ENCODE measurements around the gene DENND6B. TPM values are rescaled to one million over a fixed set of nuclear protein-coding genes. Genes with fewer than 3 reads are reported as not detected.
A peak's percentile ranks its signal among the peaks of the same experiment; 100 is the strongest.

The DENND6B gene
- total RNA-seq, 6 experiments from 2014 or later, result 0.98 to 4.1 (median 1.9) TPM

- TF ChIP-seq, protein P1, sequence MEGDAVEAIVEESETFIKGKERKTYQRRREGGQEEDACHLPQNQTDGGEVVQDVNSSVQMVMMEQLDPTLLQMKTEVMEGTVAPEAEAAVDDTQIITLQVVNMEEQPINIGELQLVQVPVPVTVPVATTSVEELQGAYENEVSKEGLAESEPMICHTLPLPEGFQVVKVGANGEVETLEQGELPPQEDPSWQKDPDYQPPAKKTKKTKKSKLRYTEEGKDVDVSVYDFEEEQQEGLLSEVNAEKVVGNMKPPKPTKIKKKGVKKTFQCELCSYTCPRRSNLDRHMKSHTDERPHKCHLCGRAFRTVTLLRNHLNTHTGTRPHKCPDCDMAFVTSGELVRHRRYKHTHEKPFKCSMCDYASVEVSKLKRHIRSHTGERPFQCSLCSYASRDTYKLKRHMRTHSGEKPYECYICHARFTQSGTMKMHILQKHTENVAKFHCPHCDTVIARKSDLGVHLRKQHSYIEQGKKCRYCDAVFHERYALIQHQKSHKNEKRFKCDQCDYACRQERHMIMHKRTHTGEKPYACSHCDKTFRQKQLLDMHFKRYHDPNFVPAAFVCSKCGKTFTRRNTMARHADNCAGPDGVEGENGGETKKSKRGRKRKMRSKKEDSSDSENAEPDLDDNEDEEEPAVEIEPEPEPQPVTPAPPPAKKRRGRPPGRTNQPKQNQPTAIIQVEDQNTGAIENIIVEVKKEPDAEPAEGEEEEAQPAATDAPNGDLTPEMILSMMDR (IDR thresholded peaks at IDR 0.05), result no peak
- no peak for TF ChIP-seq POLR2A (IDR thresholded peaks at IDR 0.05)
- Histone ChIP-seq H3K4me3 (no peak overlapping the region), H3K27ac (no peak overlapping the region), H3K36me3 (no peaks in the 10 kb centered on the region), H3K9me3 (no peaks in the 10 kb centered on the region), H3K27me3 (no peaks in the 10 kb centered on the region), H3K4me1 (peaks cover 0 to 72% (median 32%) of the 10 kb centered on the region in 4 donors)
- intact Hi-C loops (cut with DNase I), result no loop called here
- ATAC-seq, result peak in 1 of 4 donors; percentile 8
- 0% methylated on average over 3 of the region's 9 CpGs for WGBS (ENCODE audit: insufficient coverage, low coverage, low lambda C conversion rate, missing lambda C conversion rate)
- peak in 1 of 3 donors; percentile 72 for DNase-seq
Measured at GRCh38 chr22:50302041-50302541, 24.7 kb downstream of the DENND6B start.

- no peaks in the 10 kb centered on the region for H3K36me3 ChIP-seq
- TF ChIP-seq, protein P1 (IDR thresholded peaks at IDR 0.05), result no peak
- TF ChIP-seq POLR2A (IDR thresholded peaks at IDR 0.05), result no peak
- 71% methylated on average over 8 of the region's 17 CpGs for WGBS (ENCODE audit: insufficient coverage, low coverage, low lambda C conversion rate, missing lambda C conversion rate)
- H3K9me3 ChIP-seq, result no peaks in the 10 kb centered on the region
- no peaks in the 10 kb centered on the region for H3K27me3 ChIP-seq
- H3K27ac ChIP-seq, result no peak overlapping the region
- DNase-seq (no peak), ATAC-seq (no peak)
- no peak overlapping the region for H3K4me3 ChIP-seq
- peaks cover 0 to 76% (median 35%) of the 10 kb centered on the region in 4 donors for H3K4me1 ChIP-seq
- intact Hi-C loops (cut with DNase I), result no loop called here
Measured at GRCh38 chr22:50301581-50301991, 25.2 kb downstream of the DENND6B start.

GRCh38 chr22:50300620-50301257 lies 26.1 kb downstream of the DENND6B start:
- H3K36me3 ChIP-seq, result no peaks in the 10 kb centered on the region
- no peaks in the 10 kb centered on the region for H3K27me3 ChIP-seq
- H3K27ac ChIP-seq, result no peak overlapping the region
- TF ChIP-seq, protein P1 (IDR thresholded peaks at IDR 0.05), result no peak
- no peak for TF ChIP-seq POLR2A (IDR thresholded peaks at IDR 0.05)
- DNase-seq, result no peak
- peaks cover 0 to 80% (median 38%) of the 10 kb centered on the region in 4 donors for H3K4me1 ChIP-seq
- no peaks in the 10 kb centered on the region for H3K9me3 ChIP-seq
- intact Hi-C loops (cut with DNase I), result no loop called here
- ATAC-seq, result no peak
- WGBS (ENCODE audit: insufficient coverage, low coverage, low lambda C conversion rate, missing lambda C conversion rate), result 67% methylated on average over 3 of the region's 14 CpGs
- peak overlapping the region in 2 of 3 donors; percentile 75 for H3K4me3 ChIP-seq

GRCh38 chr22:50299785-50300619 lies 26.8 kb downstream of the DENND6B start:
- DNase-seq (peak; percentile 92 to 98 (median 96)), ATAC-seq (peak; percentile 52 to 80 (median 75))
- intact Hi-C loops (cut with DNase I), result no loop called here
- H3K27ac ChIP-seq, result peak overlapping the region; percentile 44 to 70 (median 50)
- TF ChIP-seq, protein P1 (IDR thresholded peaks at IDR 0.05), result peak in 1 of 4 donors; percentile 16
- peak; percentile 42 for TF ChIP-seq POLR2A (IDR thresholded peaks at IDR 0.05)
- no CpG with 5 or more reads among the region's 93 CpGs for WGBS (ENCODE audit: insufficient coverage, low coverage, low lambda C conversion rate, missing lambda C conversion rate)
- peak overlapping the region; percentile 51 to 75 (median 75) for H3K4me3 ChIP-seq
- no peaks in the 10 kb centered on the region for H3K9me3 ChIP-seq
- H3K4me1 ChIP-seq, result peaks cover 0 to 80% (median 38%) of the 10 kb centered on the region in 4 donors
- no peaks in the 10 kb centered on the region for H3K36me3 ChIP-seq
- H3K27me3 ChIP-seq, result no peaks in the 10 kb centered on the region
